DMS 273 treated with DMSO at 0.1 percent for 48 hours (cell line): ENCODE data around the gene HNRNPA1.
A peak's percentile ranks its signal among the peaks of the same experiment; 100 is the strongest.

Source experiments
- DNase-seq: peaks from one replicate; lab custom pipeline; 2025; lab: John Stamatoyannopoulos, UW

Gene HNRNPA1

GRCh38 chr12:54280468-54281260, at the start of gene HNRNPA1:
Gene HNRNPA1 (plus strand): TSS chr12:54280726. CDS start chr12:54280808, 82 bp downstream.
- peak; percentile 98 for DNase-seq

- DNase-seq = peak; percentile 20
These were observed 49.3 kb upstream of the HNRNPA1 start for GRCh38 chr12:54231269-54231668.

GRCh38 chr12:54232790-54233189, 47.7 kb upstream of the HNRNPA1 start:
- DNase-seq = no peak

GRCh38 chr12:54238531-54238930, 42.0 kb upstream of the HNRNPA1 start:
- DNase-seq = no peak

GRCh38 chr12:54239620-54240019, 40.9 kb upstream of the HNRNPA1 start:
- no peak for DNase-seq

GRCh38 chr12:54240129-54240528, 40.4 kb upstream of the HNRNPA1 start:
- no peak for DNase-seq

- DNase-seq = no peak
These were observed 39.4 kb upstream of the HNRNPA1 start for GRCh38 chr12:54240971-54241588.

GRCh38 chr12:54246011-54246641, 34.4 kb upstream of the HNRNPA1 start:
- DNase-seq = no peak

GRCh38 chr12:54249489-54249888, 31.0 kb upstream of the HNRNPA1 start:
- no peak for DNase-seq

- DNase-seq = no peak
These were observed 28.8 kb upstream of the HNRNPA1 start for GRCh38 chr12:54251667-54252284.

GRCh38 chr12:54253240-54253639, 27.3 kb upstream of the HNRNPA1 start:
- DNase-seq = no peak

- no peak for DNase-seq
These were observed 23.2 kb upstream of the HNRNPA1 start for GRCh38 chr12:54257332-54257731.

- no peak for DNase-seq
These were observed 22.3 kb upstream of the HNRNPA1 start for GRCh38 chr12:54258201-54258681.

GRCh38 chr12:54259194-54260011, 21.1 kb upstream of the HNRNPA1 start:
- peak; percentile 80 for DNase-seq

GRCh38 chr12:54261815-54262402, 18.6 kb upstream of the HNRNPA1 start:
- no peak for DNase-seq

- DNase-seq = no peak
These were observed 18.1 kb upstream of the HNRNPA1 start for GRCh38 chr12:54262403-54262925.

GRCh38 chr12:54265364-54265812, 15.1 kb upstream of the HNRNPA1 start:
- DNase-seq = no peak

GRCh38 chr12:54266852-54267251, 13.7 kb upstream of the HNRNPA1 start:
- DNase-seq = no peak

- no peak for DNase-seq
These were observed 10.2 kb upstream of the HNRNPA1 start for GRCh38 chr12:54270345-54270744.

GRCh38 chr12:54272214-54272613, 8.3 kb upstream of the HNRNPA1 start:
- DNase-seq = no peak

- no peak for DNase-seq
These were observed 6.5 kb upstream of the HNRNPA1 start for GRCh38 chr12:54273981-54274380.
